Measurements from ENCODE around the gene COL19A1.

DNA sequence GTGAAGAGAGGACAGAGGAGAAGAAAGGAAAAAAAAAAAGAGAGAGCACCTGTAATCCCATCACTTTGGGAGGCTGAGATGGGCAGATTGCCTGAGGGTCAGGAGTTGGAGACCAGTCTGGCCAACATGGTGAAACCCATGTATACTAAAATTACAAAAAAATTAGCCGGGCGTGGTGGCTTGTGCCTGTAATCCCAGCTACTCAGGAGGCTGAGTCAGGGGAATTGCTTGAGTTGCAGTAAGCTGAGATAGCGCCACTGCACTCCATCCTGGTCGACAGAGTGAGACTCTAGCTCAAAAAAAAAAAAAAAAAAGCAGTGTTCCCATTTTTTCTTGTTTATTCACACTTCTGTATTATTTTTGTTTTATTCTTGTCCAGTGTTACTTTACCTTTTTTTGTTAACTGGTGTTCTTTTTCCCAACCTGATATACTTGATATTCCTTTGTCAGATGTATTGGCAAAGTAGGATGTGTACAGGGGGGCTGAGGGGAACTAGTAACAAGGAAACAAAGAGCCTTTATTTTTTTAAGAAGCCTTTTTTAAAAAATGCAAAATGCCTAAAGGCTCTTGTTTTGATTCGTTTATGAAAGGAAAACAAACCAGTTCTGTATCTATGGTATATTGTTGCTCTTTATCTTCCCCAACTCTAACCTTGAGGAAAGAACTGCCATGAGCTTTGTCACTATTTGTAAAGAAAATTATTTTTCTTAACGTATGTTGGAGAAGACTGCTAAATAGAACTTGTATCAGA is 22.3 kb downstream of the COL19A1 start:
- TF ChIP-seq, protein P1, sequence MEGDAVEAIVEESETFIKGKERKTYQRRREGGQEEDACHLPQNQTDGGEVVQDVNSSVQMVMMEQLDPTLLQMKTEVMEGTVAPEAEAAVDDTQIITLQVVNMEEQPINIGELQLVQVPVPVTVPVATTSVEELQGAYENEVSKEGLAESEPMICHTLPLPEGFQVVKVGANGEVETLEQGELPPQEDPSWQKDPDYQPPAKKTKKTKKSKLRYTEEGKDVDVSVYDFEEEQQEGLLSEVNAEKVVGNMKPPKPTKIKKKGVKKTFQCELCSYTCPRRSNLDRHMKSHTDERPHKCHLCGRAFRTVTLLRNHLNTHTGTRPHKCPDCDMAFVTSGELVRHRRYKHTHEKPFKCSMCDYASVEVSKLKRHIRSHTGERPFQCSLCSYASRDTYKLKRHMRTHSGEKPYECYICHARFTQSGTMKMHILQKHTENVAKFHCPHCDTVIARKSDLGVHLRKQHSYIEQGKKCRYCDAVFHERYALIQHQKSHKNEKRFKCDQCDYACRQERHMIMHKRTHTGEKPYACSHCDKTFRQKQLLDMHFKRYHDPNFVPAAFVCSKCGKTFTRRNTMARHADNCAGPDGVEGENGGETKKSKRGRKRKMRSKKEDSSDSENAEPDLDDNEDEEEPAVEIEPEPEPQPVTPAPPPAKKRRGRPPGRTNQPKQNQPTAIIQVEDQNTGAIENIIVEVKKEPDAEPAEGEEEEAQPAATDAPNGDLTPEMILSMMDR (IDR thresholded peaks at IDR 0.05) = no peak
- no peak for TF ChIP-seq POLR2A (IDR thresholded peaks at IDR 0.05)
